ENCODE data around the gene TWIST2.

TWIST2 gene

GRCh38 chr2:238905224-238905623 lies 57.3 kb downstream of the TWIST2 start:
- no peak for DNase-seq (ENCODE audit: low read depth)

- DNase-seq (ENCODE audit: low read depth): no peak
Measured at GRCh38 chr2:238905644-238906043, 57.8 kb downstream of the TWIST2 start.

GRCh38 chr2:238906254-238906935 lies 58.5 kb downstream of the TWIST2 start:
- DNase-seq (ENCODE audit: low read depth): no peak

GRCh38 chr2:238906936-238907716 lies 59.2 kb downstream of the TWIST2 start:
- no peak for DNase-seq (ENCODE audit: low read depth)

GRCh38 chr2:238907717-238908173 lies 59.9 kb downstream of the TWIST2 start:
- DNase-seq (ENCODE audit: low read depth): no peak

- no peak for DNase-seq (ENCODE audit: low read depth)
Measured at GRCh38 chr2:238908960-238909951, 61.4 kb downstream of the TWIST2 start.

GRCh38 chr2:238910751-238911351 lies 63.0 kb downstream of the TWIST2 start:
- DNase-seq (ENCODE audit: low read depth): no peak

- no peak for DNase-seq (ENCODE audit: low read depth)
Measured at GRCh38 chr2:238911376-238912227, 63.7 kb downstream of the TWIST2 start.

GRCh38 chr2:238912228-238912915 lies 64.5 kb downstream of the TWIST2 start:
- no peak for DNase-seq (ENCODE audit: low read depth)

GRCh38 chr2:238912916-238913875 lies 65.3 kb downstream of the TWIST2 start:
- no peak for DNase-seq (ENCODE audit: low read depth)

- no peak for DNase-seq (ENCODE audit: low read depth)
Measured at GRCh38 chr2:238913931-238914647, 66.2 kb downstream of the TWIST2 start.

- DNase-seq (ENCODE audit: low read depth): no peak
Measured at GRCh38 chr2:238914648-238915015, 66.7 kb downstream of the TWIST2 start.

GRCh38 chr2:238915196-238915595 lies 67.3 kb downstream of the TWIST2 start:
- DNase-seq (ENCODE audit: low read depth): no peak

GRCh38 chr2:238915596-238915995 lies 67.7 kb downstream of the TWIST2 start:
- no peak for DNase-seq (ENCODE audit: low read depth)

GRCh38 chr2:238916176-238916874 lies 68.4 kb downstream of the TWIST2 start:
- DNase-seq (ENCODE audit: low read depth): no peak

- DNase-seq (ENCODE audit: low read depth): no peak
Measured at GRCh38 chr2:238916875-238917590, 69.1 kb downstream of the TWIST2 start.

GRCh38 chr2:238919307-238919706 lies 71.4 kb downstream of the TWIST2 start:
- no peak for DNase-seq (ENCODE audit: low read depth)
